HPDE6-E6E7 (cell line): ENCODE measurements around the gene MMGT1.

Experiments used
- DNase-seq: peaks from one replicate; pipeline ENCODE4 v3.0.0; 2011; ENCODE audit warnings: missing footprints; ENCODE audit errors: extremely low spot score

MMGT1 gene

GRCh38 chrX:135973548-135974278 is at the start of gene MMGT1:
TSS of gene MMGT1 (minus strand) at chrX:135973988. CDS start at chrX:135973675, 313 bp downstream.
- DNase-seq: peak; percentile 54

GRCh38 chrX:136021903-136022302 is 48.1 kb upstream of the MMGT1 start:
- DNase-seq: no peak

GRCh38 chrX:136021160-136021559 is 47.4 kb upstream of the MMGT1 start:
- DNase-seq: no peak

- no peak for DNase-seq
Measured at GRCh38 chrX:136019226-136019625, 45.4 kb upstream of the MMGT1 start.

- no peak for DNase-seq
Measured at GRCh38 chrX:136016881-136017280, 43.1 kb upstream of the MMGT1 start.

- no peak for DNase-seq
Measured at GRCh38 chrX:136015016-136015415, 41.2 kb upstream of the MMGT1 start.

- no peak for DNase-seq
Measured at GRCh38 chrX:135988245-135988644, 14.5 kb upstream of the MMGT1 start.

GRCh38 chrX:135985973-135986310 is 12.2 kb upstream of the MMGT1 start:
- DNase-seq: no peak

GRCh38 chrX:135985157-135985972 is 11.6 kb upstream of the MMGT1 start, which contains the start of gene SLC9A6:
TSS of gene SLC9A6 (plus strand) at chrX:135985435. CDS start at chrX:135985659, 224 bp downstream.
- DNase-seq: no peak

GRCh38 chrX:135984791-135985156 is 11.0 kb upstream of the MMGT1 start:
- no peak for DNase-seq

GRCh38 chrX:135984256-135984655 is 10.5 kb upstream of the MMGT1 start:
- DNase-seq: no peak

- DNase-seq: no peak
Measured at GRCh38 chrX:135982860-135983259, 9.1 kb upstream of the MMGT1 start.

- DNase-seq: no peak
Measured at GRCh38 chrX:135981668-135982067, 7.9 kb upstream of the MMGT1 start.

GRCh38 chrX:135981010-135981409 is 7.2 kb upstream of the MMGT1 start:
- DNase-seq: no peak

- no peak for DNase-seq
Measured at GRCh38 chrX:135977611-135978010, 3.8 kb upstream of the MMGT1 start.

GRCh38 chrX:135975421-135975820 is 1.6 kb upstream of the MMGT1 start:
- no peak for DNase-seq

- DNase-seq: no peak
Measured at GRCh38 chrX:135974279-135974856, 580 bp upstream of the MMGT1 start.

- DNase-seq: no peak
Measured at GRCh38 chrX:135973025-135973547, 702 bp downstream of the MMGT1 start.

GRCh38 chrX:135951291-135951690 is 22.5 kb downstream of the MMGT1 start:
- no peak for DNase-seq

- DNase-seq: no peak
Measured at GRCh38 chrX:135944486-135944885, 29.3 kb downstream of the MMGT1 start.

- DNase-seq: no peak
Measured at GRCh38 chrX:135931644-135932487, 41.9 kb downstream of the MMGT1 start.

- no peak for DNase-seq
Measured at GRCh38 chrX:135927897-135928296, 45.9 kb downstream of the MMGT1 start.
